ENCODE data around the gene STXBP5L. TPM values are rescaled to one million over a fixed set of nuclear protein-coding genes. Genes with fewer than 3 reads are reported as not detected.

STXBP5L gene
- total and polyA plus RNA-seq, 8 donors: 0.11 to 1.5 (median 0.54) TPM

DNA sequence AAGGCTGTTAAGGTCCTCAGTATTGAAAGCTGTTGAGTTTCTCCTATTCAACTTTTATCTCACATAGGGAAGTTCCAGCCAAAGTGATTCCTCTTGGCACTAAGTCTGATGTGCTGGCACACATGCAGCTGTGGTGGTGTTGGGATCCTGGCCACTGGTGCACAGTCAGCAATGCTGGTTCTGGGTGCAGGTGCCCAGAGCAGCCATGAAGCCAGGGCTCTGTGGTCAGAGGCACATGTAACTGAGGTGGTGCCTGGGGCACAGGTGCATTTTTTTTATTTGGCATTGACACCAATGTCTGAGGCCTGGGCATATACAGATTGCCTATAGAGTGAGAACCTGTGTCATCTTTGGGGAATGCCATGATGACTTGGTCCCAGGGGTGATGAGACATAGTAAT, 366.4 kb downstream of the STXBP5L start:
- no peak for FAIRE-seq
- DNase-seq: no peak

DNA sequence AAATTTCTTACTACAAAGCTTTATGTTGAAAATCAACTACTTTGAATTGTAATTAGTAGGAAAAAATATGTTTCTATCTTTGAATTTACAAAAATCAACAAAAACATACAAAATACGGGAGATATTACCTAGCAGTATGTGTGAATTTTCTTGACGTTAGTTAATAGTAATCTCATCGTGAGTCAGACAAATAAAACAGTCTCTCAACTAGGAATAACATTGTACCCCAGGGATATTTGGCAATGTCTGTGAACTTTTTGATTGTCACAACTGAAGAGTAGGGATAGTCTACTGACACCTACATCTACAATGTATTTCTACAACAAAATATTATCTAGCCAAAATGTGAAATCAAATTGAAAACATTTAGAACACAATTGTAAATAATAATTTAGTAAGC, 387.4 kb downstream of the STXBP5L start:
- Histone ChIP-seq H3K9me3 (no peaks in the 10 kb centered on the region), H3K27me3 (no peaks in the 10 kb centered on the region), H3K27ac (no peak overlapping the region), H3K4me3 (no peak overlapping the region), H3K4me1 (no peaks in the 10 kb centered on the region), H3K36me3 (no peaks in the 10 kb centered on the region)
- DNase-seq (no peak), ATAC-seq (no peak), FAIRE-seq (no peak)
- TF ChIP-seq, protein P1, sequence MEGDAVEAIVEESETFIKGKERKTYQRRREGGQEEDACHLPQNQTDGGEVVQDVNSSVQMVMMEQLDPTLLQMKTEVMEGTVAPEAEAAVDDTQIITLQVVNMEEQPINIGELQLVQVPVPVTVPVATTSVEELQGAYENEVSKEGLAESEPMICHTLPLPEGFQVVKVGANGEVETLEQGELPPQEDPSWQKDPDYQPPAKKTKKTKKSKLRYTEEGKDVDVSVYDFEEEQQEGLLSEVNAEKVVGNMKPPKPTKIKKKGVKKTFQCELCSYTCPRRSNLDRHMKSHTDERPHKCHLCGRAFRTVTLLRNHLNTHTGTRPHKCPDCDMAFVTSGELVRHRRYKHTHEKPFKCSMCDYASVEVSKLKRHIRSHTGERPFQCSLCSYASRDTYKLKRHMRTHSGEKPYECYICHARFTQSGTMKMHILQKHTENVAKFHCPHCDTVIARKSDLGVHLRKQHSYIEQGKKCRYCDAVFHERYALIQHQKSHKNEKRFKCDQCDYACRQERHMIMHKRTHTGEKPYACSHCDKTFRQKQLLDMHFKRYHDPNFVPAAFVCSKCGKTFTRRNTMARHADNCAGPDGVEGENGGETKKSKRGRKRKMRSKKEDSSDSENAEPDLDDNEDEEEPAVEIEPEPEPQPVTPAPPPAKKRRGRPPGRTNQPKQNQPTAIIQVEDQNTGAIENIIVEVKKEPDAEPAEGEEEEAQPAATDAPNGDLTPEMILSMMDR (IDR thresholded peaks at IDR 0.05): no peak
- intact Hi-C loops (cut with DNase I): no loop called here
- WGBS, 2 donors: 49 to 70% methylated on average over 3 of the region's 3 CpGs

More for the DNA sequence above, 366.4 kb downstream of the STXBP5L start:
- H3K27ac ChIP-seq: no peak overlapping the region
- TF ChIP-seq, protein P1 (IDR thresholded peaks at IDR 0.05): no peak
- H3K9me3 ChIP-seq: no peaks in the 10 kb centered on the region
- ATAC-seq: no peak
- intact Hi-C loops (cut with DNase I): no loop called here
- H3K36me3 ChIP-seq: no peaks in the 10 kb centered on the region
- no peaks in the 10 kb centered on the region for H3K27me3 ChIP-seq
- no peak overlapping the region for H3K4me3 ChIP-seq
- no peaks in the 10 kb centered on the region for H3K4me1 ChIP-seq

DNA sequence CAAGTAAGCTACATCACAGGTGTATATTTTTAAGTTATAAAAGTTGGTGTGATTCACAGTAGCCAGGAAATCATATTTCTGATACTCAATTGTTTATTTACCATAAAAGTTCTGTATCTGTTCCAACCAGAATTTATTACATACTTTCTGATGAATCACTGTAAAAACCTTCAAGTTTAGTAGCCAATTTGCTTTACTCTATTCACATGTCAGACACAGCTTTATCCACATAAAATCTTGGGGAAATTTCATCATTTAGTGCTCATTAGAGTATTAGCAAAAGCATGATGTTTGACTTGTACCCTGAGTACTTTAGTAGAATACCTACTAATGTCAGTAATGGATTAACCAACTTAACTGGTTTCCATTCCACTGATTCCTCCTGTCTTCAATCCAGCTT, 388.0 kb downstream of the STXBP5L start:
- H3K27ac ChIP-seq: no peak overlapping the region

DNA sequence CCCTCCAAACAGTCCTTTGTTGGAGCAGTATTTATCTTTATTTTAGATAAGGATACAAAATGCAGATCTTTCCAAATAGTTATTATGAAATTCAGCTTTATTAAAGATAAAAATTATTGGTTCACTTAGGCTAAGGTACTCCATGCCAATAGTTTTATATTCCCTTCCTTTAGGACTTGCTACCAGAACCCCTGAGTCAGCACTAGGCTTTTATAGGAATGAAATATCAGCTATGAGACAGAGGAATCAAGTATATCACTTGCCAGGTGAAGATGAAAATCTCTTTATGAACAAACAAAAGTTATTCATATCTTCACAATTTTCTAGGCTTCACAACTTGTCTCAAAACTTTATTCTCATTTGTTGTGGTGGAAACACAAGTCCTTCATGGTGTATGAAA, 416.3 kb downstream of the STXBP5L start:
- Histone ChIP-seq H3K4me3 (no peak overlapping the region), H3K27ac (no peak overlapping the region), H3K9me3 (no peaks in the 10 kb centered on the region), H3K4me1 (no peaks in the 10 kb centered on the region), H3K36me3 (no peaks in the 10 kb centered on the region), H3K27me3 (no peaks in the 10 kb centered on the region)
- DNase-seq: no peak
- intact Hi-C loops (cut with DNase I): no loop called here
- no peak for FAIRE-seq
- no peak for ATAC-seq
- TF ChIP-seq, protein P1 (IDR thresholded peaks at IDR 0.05): no peak

More for the DNA sequence above, 388.0 kb downstream of the STXBP5L start:
- Histone ChIP-seq H3K4me3 (no peak overlapping the region), H3K4me1 (no peaks in the 10 kb centered on the region), H3K36me3 (no peaks in the 10 kb centered on the region), H3K27me3 (no peaks in the 10 kb centered on the region), H3K9me3 (no peaks in the 10 kb centered on the region)
- no peak for DNase-seq
- ATAC-seq: no peak
- TF ChIP-seq, protein P1 (IDR thresholded peaks at IDR 0.05): no peak
- intact Hi-C loops (cut with DNase I): no loop called here
- FAIRE-seq: no peak

DNA sequence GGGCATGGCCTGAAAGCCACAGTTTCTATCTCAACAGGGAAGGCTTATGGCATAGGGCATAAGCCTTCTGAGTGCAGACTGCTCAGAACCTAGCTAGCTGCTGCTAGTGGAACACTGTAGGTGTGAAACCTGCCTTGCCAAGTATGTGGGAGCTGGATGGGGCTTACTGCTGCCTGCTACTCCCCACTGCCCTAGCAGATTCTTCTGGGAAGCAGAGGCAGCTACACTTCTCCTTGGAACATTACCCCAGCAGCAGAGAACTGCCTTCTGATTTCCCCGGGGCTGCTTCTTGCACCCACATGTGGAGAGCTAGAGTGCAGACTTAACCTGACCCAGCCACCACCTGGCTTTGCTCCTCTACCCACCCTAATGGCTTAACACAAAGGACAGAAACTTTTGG, 422.1 kb downstream of the STXBP5L start:
- H3K4me1 ChIP-seq: no peaks in the 10 kb centered on the region
- H3K36me3 ChIP-seq: no peaks in the 10 kb centered on the region
- H3K27ac ChIP-seq: no peak overlapping the region
- 85% methylated on average over 1 of the region's 1 CpG for WGBS, 2 donors
- no peak overlapping the region for H3K4me3 ChIP-seq
- no peaks in the 10 kb centered on the region for H3K9me3 ChIP-seq
- DNase-seq: no peak
- FAIRE-seq: no peak
- no peak for ATAC-seq
- intact Hi-C loops (cut with DNase I): no loop called here
- H3K27me3 ChIP-seq: no peaks in the 10 kb centered on the region
- TF ChIP-seq, protein P1 (IDR thresholded peaks at IDR 0.05): no peak

All from pancreas (tissue), 10 donors.